Measurements from ENCODE around the gene MYF6.

MYF6 gene

DNA sequence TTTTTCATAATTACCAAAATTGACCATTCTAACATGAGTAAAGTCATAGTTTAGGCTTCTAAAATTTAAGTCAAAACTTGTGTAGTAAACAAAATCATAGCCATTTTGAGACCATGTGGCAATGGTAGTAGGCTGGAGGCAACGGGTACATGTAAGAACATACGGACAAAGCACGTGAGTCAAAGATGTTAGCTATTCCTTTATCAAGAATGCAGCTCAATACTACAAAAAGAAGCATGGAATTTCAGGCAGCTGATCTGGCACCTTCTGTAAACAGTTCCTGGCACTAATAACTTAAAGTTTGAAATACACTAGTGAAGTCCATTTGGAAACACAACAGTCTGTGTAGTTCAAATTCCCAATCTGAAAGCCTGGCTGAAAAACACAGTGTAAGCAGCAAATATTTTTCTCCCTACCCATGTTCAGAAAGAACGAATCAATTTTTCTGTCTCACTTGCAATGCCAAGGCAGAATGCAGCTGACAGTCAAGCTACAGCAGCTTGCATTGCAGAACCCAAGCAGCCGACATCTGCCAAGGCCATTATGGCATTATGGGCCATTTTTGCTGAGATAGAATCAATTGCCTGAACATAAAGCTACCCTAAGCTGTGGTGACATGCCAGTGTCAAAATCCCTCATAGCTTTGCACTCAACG is 38.5 kb downstream of the MYF6 start:
- no peak for TF ChIP-seq SNAI2 (CRISPR knock-in tag; IDR thresholded peaks at IDR 0.05)
- no peak for TF ChIP-seq OSR1 (CRISPR knock-in tag; IDR thresholded peaks at IDR 0.05)
- no peak for TF ChIP-seq ZNF565 (CRISPR knock-in tag; conservative IDR thresholded peaks at IDR 0.05; ENCODE audit: low read depth)
- TF ChIP-seq, protein P1, sequence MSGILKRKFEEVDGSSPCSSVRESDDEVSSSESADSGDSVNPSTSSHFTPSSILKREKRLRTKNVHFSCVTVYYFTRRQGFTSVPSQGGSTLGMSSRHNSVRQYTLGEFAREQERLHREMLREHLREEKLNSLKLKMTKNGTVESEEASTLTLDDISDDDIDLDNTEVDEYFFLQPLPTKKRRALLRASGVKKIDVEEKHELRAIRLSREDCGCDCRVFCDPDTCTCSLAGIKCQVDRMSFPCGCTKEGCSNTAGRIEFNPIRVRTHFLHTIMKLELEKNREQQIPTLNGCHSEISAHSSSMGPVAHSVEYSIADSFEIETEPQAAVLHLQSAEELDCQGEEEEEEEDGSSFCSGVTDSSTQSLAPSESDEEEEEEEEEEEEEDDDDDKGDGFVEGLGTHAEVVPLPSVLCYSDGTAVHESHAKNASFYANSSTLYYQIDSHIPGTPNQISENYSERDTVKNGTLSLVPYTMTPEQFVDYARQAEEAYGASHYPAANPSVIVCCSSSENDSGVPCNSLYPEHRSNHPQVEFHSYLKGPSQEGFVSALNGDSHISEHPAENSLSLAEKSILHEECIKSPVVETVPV (CRISPR knock-in tag; IDR thresholded peaks at IDR 0.05): no peak
- TF ChIP-seq BACH2 (CRISPR knock-in tag; IDR thresholded peaks at IDR 0.05; ENCODE audit: borderline replicate concordance): no peak
- TF ChIP-seq GLIS3 (CRISPR knock-in tag; IDR thresholded peaks at IDR 0.05): no peak
- no peak for TF ChIP-seq ISL1 (CRISPR knock-in tag; IDR thresholded peaks at IDR 0.05)
- TF ChIP-seq TOX (CRISPR knock-in tag; IDR thresholded peaks at IDR 0.05; ENCODE audit: borderline replicate concordance): no peak
- TF ChIP-seq PPARA (CRISPR knock-in tag; IDR thresholded peaks at IDR 0.05; ENCODE audit: borderline replicate concordance): no peak
- TF ChIP-seq ZNF70 (CRISPR knock-in tag; IDR thresholded peaks at IDR 0.05): no peak
- TF ChIP-seq, protein P2, sequence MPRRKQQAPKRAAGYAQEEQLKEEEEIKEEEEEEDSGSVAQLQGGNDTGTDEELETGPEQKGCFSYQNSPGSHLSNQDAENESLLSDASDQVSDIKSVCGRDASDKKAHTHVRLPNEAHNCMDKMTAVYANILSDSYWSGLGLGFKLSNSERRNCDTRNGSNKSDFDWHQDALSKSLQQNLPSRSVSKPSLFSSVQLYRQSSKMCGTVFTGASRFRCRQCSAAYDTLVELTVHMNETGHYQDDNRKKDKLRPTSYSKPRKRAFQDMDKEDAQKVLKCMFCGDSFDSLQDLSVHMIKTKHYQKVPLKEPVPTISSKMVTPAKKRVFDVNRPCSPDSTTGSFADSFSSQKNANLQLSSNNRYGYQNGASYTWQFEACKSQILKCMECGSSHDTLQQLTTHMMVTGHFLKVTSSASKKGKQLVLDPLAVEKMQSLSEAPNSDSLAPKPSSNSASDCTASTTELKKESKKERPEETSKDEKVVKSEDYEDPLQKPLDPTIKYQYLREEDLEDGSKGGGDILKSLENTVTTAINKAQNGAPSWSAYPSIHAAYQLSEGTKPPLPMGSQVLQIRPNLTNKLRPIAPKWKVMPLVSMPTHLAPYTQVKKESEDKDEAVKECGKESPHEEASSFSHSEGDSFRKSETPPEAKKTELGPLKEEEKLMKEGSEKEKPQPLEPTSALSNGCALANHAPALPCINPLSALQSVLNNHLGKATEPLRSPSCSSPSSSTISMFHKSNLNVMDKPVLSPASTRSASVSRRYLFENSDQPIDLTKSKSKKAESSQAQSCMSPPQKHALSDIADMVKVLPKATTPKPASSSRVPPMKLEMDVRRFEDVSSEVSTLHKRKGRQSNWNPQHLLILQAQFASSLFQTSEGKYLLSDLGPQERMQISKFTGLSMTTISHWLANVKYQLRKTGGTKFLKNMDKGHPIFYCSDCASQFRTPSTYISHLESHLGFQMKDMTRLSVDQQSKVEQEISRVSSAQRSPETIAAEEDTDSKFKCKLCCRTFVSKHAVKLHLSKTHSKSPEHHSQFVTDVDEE (CRISPR knock-in tag; IDR thresholded peaks at IDR 0.05): no peak
- no peak for TF ChIP-seq ZNF8 (CRISPR knock-in tag; IDR thresholded peaks at IDR 0.05)
- TF ChIP-seq ESRRG (CRISPR knock-in tag; IDR thresholded peaks at IDR 0.05): no peak
- no peak for TF ChIP-seq ZC3H10 (CRISPR knock-in tag; IDR thresholded peaks at IDR 0.05)
- TF ChIP-seq, protein P3, sequence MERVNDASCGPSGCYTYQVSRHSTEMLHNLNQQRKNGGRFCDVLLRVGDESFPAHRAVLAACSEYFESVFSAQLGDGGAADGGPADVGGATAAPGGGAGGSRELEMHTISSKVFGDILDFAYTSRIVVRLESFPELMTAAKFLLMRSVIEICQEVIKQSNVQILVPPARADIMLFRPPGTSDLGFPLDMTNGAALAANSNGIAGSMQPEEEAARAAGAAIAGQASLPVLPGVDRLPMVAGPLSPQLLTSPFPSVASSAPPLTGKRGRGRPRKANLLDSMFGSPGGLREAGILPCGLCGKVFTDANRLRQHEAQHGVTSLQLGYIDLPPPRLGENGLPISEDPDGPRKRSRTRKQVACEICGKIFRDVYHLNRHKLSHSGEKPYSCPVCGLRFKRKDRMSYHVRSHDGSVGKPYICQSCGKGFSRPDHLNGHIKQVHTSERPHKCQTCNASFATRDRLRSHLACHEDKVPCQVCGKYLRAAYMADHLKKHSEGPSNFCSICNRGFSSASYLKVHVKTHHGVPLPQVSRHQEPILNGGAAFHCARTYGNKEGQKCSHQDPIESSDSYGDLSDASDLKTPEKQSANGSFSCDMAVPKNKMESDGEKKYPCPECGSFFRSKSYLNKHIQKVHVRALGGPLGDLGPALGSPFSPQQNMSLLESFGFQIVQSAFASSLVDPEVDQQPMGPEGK (CRISPR knock-in tag; IDR thresholded peaks at IDR 0.05; ENCODE audit: borderline replicate concordance): no peak
- TF ChIP-seq CSDC2 (CRISPR knock-in tag; IDR thresholded peaks at IDR 0.05): no peak
- no peak for TF ChIP-seq RARB (CRISPR knock-in tag; IDR thresholded peaks at IDR 0.05)
- no peak for ATAC-seq

DNA sequence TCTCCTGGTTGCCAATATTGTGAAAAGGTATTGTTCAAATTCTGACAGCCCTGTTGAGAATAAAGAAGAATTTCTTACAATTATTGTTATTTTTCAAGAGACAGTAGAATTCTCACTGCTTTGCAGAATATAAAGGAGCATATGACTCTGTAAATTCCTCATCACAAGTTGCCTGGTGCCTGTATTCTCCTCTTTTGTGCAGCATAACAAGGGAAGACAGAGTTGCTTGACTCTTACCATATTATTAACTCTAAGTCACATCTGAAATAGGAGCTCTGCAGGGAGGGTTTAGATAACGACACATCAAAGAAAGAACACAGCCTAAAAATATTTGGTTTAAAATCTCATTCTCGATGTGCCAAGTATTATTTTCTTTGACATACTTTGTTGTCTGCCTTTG is 40.4 kb downstream of the MYF6 start:
- TF ChIP-seq ARNTL (CRISPR knock-in tag; IDR thresholded peaks at IDR 0.05; ENCODE audit: borderline replicate concordance, low read depth) (no peak), BACH2 (CRISPR knock-in tag; IDR thresholded peaks at IDR 0.05; ENCODE audit: borderline replicate concordance) (no peak)
- ATAC-seq: no peak

DNA sequence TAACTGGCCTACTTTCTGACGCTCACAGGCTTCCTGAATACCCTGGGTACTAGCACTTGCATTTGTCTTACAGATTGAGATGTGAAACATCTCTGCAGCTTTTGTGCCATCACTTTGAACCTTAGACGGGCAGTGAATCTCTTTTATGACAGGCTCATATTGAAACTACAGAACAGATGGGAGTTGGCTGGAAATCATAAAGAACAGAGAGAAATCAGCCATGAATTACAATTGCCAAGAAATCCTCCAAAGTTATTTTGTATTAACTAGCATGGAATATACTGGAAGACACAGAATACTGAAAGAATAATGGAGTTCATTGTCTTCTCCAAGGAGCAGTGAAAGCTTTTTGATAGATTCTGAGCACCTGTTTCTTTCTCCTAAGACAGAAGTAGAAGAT is 42.0 kb downstream of the MYF6 start:
- no peak for TF ChIP-seq ZFP3 (CRISPR knock-in tag; IDR thresholded peaks at IDR 0.05)
- no peak for TF ChIP-seq SNAI2 (CRISPR knock-in tag; IDR thresholded peaks at IDR 0.05)
- no peak for TF ChIP-seq PPARA (CRISPR knock-in tag; IDR thresholded peaks at IDR 0.05; ENCODE audit: borderline replicate concordance)
- no peak for TF ChIP-seq TOX (CRISPR knock-in tag; IDR thresholded peaks at IDR 0.05; ENCODE audit: borderline replicate concordance)
- no peak for TF ChIP-seq ZC3H10 (CRISPR knock-in tag; IDR thresholded peaks at IDR 0.05)
- TF ChIP-seq ISL1 (CRISPR knock-in tag; IDR thresholded peaks at IDR 0.05): no peak
- TF ChIP-seq, protein P3 (CRISPR knock-in tag; IDR thresholded peaks at IDR 0.05; ENCODE audit: borderline replicate concordance): no peak
- TF ChIP-seq ZNF8 (CRISPR knock-in tag; IDR thresholded peaks at IDR 0.05): no peak
- ATAC-seq: no peak

DNA sequence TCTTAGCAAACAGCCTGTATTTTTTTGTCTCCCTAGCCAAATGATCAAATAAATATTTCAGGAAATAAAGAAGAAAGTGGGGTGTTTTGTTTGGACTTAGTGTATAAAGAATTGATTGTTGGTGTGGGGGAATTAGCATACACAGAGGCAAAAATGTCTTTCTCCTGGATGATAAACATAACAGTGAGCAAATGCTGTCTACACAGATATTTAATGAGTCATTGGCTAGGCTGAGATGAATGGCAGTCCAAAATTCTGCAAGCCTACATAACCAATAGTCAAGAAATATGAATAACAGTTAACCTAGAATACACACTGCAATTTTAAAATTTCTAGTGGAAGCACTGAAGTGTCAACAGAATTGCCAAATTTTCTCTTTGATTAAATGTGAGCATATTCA is 45.0 kb downstream of the MYF6 start:
- TF ChIP-seq ZNF8 (CRISPR knock-in tag; IDR thresholded peaks at IDR 0.05): no peak
- TF ChIP-seq, protein P1 (CRISPR knock-in tag; IDR thresholded peaks at IDR 0.05): no peak
- no peak for TF ChIP-seq ZNF70 (CRISPR knock-in tag; IDR thresholded peaks at IDR 0.05)
- TF ChIP-seq SNAI2 (CRISPR knock-in tag; IDR thresholded peaks at IDR 0.05): no peak
- TF ChIP-seq ZNF565 (CRISPR knock-in tag; conservative IDR thresholded peaks at IDR 0.05; ENCODE audit: low read depth): no peak
- no peak for ATAC-seq
